HCT116 (cell line): Measurements from ENCODE around the gene SERINC1. TPM values are rescaled to one million over a fixed set of nuclear protein-coding genes. Genes with fewer than 3 reads are reported as not detected.

Source experiments
- ATAC-seq: fragments of 200-7000 bp; cut with Tn5 transposase; 2 replicates; pipeline ENCODE4 v1.9.1; 2020; ENCODE audit warnings: mild to moderate bottlenecking, moderate library complexity
- BruUV-seq: library from RNA; stranded (reverse); fragments of 400-500 nt; replicated peaks from 2 replicates; lab custom pipeline; 2021; lab: Mats Ljungman, UMichigan
- CTCF ChIA-PET: fragments of 300-600 bp; sonication (Branson Sonifier 250); formaldehyde crosslinking; loops from one replicate; lab custom pipeline; 2021; ENCODE audit warnings: antibody characterized with exemption; lab: Charles Lee
- POLR2A ChIA-PET: fragments of 300-600, 350-600 bp; sonication (Branson Sonifier 250); formaldehyde crosslinking; loops from one replicate; lab custom pipeline; 2021; ENCODE audit warnings: antibody characterized with exemption; lab: Charles Lee
- RAD21 ChIA-PET, 2 experiments: fragments of 300-600 bp; sonication (Branson Sonifier 250); formaldehyde crosslinking; loops; one replicate each; lab custom pipeline; 2023; ENCODE audit warnings: low total read pairs in 2 of 2; ENCODE audit not compliant: uncharacterized antibody in 2 of 2, unreplicated experiment in 2 of 2, low non-redundant PET in 1 of 2; lab: Charles Lee
- DNase-seq: peaks from one replicate; pipeline ENCODE4 v3.0.0-alpha.2; 2010; ENCODE audit warnings: low read depth, low spot score
- H2AFZ ChIP-seq: fragments of 200-600 bp; shearing (Covaris generic), sonication (generic); 2 replicates; pipeline ENCODE4 v1.6.1; 2017; ENCODE audit warnings: low read depth, mixed run types, mixed read lengths, antibody characterized with exemption, low read length; ENCODE audit not compliant: poor library complexity, severe bottlenecking
- H3K27ac ChIP-seq: 2 replicates; pipeline ENCODE4 v1.5.1; 2012; ENCODE audit warnings: low read depth, low read length
- H3K27me3 ChIP-seq: fragments of 200-600 bp; sonication (generic); 2 replicates; pipeline ENCODE4 v1.6.1; 2016; ENCODE audit warnings: mixed run types, low read length, mixed read lengths; ENCODE audit not compliant: insufficient read depth
- H3K36me3 ChIP-seq, 2 experiments: fragments of 200-500 bp in 1 of 2; fragments of 200-600 bp in 1 of 2; sonication (Bioruptor generic) in 1 of 2; sonication (generic) in 1 of 2; 2 replicates each; pipeline versions ENCODE4 v1.5.1 to v1.6.1; 2014 to 2016; ENCODE audit warnings: low read length in 2 of 2, inconsistent platforms in 1 of 2, mixed read lengths in 1 of 2, mixed run types in 1 of 2; ENCODE audit not compliant: insufficient read depth in 2 of 2, control insufficient read depth in 1 of 2
- H3K4me1 ChIP-seq, 2 experiments: fragments of 200-600 bp in 1 of 2; sonication (generic) in 1 of 2; 2 replicates each; pipeline versions ENCODE4 v1.5.1 to v1.6.1; 2012 to 2017; ENCODE audit warnings: low read length in 2 of 2, inconsistent platforms in 1 of 2, mild to moderate bottlenecking in 1 of 2, mixed read lengths in 1 of 2, mixed run types in 1 of 2, moderate library complexity in 1 of 2; ENCODE audit not compliant: insufficient read depth in 2 of 2, control insufficient read depth in 1 of 2
- H3K4me2 ChIP-seq: fragments of 200-600 bp; sonication (generic); 2 replicates; pipeline ENCODE4 v1.6.1; 2017; ENCODE audit warnings: mixed run types, low read length, mixed read lengths
- H3K4me3 ChIP-seq, 2 experiments: fragments of 200-600 bp in 1 of 2; sonication (generic) in 1 of 2; replicated peaks in 1 of 2; 2 replicates each; pipeline ENCODE4 v1.5.1; 2011 to 2016; ENCODE audit warnings: low read length in 2 of 2, control low read depth in 1 of 2, low read depth in 1 of 2, mild to moderate bottlenecking in 1 of 2, mixed read lengths in 1 of 2, mixed run types in 1 of 2
- H3K79me2 ChIP-seq: fragments of 200-600 bp; sonication (generic); 2 replicates; pipeline ENCODE4 v1.6.1; 2017; ENCODE audit warnings: mild to moderate bottlenecking, mixed run types, low read length, moderate library complexity, mixed read lengths; ENCODE audit not compliant: insufficient read depth
- H3K9ac ChIP-seq: fragments of 200-600 bp; sonication (generic); 2 replicates; pipeline ENCODE4 v1.6.1; 2016; ENCODE audit warnings: low read length, mixed read lengths
- H3K9me2 ChIP-seq: fragments of 200-600 bp; sonication (generic), shearing (Covaris generic); 2 replicates; pipeline ENCODE4 v1.6.1; 2017; ENCODE audit warnings: mixed run types, mild to moderate bottlenecking, moderate library complexity; ENCODE audit not compliant: insufficient read depth
- H3K9me3 ChIP-seq, 2 experiments: fragments of 200-500 bp in 1 of 2; fragments of 200-600 bp in 1 of 2; sonication (Bioruptor generic) in 1 of 2; sonication (generic) in 1 of 2; 2 replicates each; pipeline ENCODE4 v1.6.1; 2014 to 2017; ENCODE audit warnings: low read length in 2 of 2, mixed read lengths in 2 of 2, inconsistent platforms in 1 of 2, low read depth in 1 of 2, mild to moderate bottlenecking in 1 of 2, mixed run types in 1 of 2, moderate library complexity in 1 of 2; ENCODE audit not compliant: control insufficient read depth in 1 of 2, insufficient read depth in 1 of 2
- H4K20me1 ChIP-seq: fragments of 200-600 bp; sonication (generic), shearing (Covaris generic); 2 replicates; pipeline ENCODE4 v1.6.1; 2017; ENCODE audit warnings: mixed run types, mild to moderate bottlenecking, moderate library complexity; ENCODE audit not compliant: insufficient read depth
- CBX3 ChIP-seq: IDR thresholded peaks from 2 replicates; pipeline ENCODE4 v1.6.1; 2012; ENCODE audit warnings: low read depth
- EGR1 ChIP-seq: IDR thresholded peaks from 2 replicates; pipeline ENCODE4 v1.6.1; 2012; ENCODE audit warnings: low read depth
- FOSL1 ChIP-seq: IDR thresholded peaks from 2 replicates; pipeline ENCODE4 v1.6.1; 2012; ENCODE audit warnings: low read depth
- JUND ChIP-seq: IDR thresholded peaks from 2 replicates; pipeline ENCODE4 v1.6.1; 2012
- POLR2A ChIP-seq: IDR thresholded peaks from 2 replicates; pipeline ENCODE4 v1.7.0; 2011; ENCODE audit warnings: borderline replicate concordance; ENCODE audit not compliant: insufficient read depth, insufficient read length; ENCODE audit errors: extremely low read depth
- POLR2AphosphoS5 ChIP-seq: IDR thresholded peaks from 2 replicates; pipeline ENCODE4 v1.6.1; 2011; ENCODE audit warnings: mild to moderate bottlenecking, low read depth, low read length, moderate library complexity
- SIN3A ChIP-seq: IDR thresholded peaks from 2 replicates; pipeline ENCODE4 v1.6.1; 2012; ENCODE audit warnings: low read depth
- SP1 ChIP-seq: IDR thresholded peaks from 2 replicates; pipeline ENCODE4 v1.6.1; 2012; ENCODE audit warnings: low read depth
- SRF ChIP-seq: IDR thresholded peaks from 2 replicates; pipeline ENCODE4 v1.6.1; 2012; ENCODE audit warnings: low read depth
- intact Hi-C: fragments of 100-400 bp; cut with micrococcal nuclease; formaldehyde crosslinking; loops from 2 replicates; pipeline ENCODE4 v1.10.0; 2022
- total RNA-seq: library from RNA; stranded (reverse); gene quantifications from one replicate; pipeline ENCODE4 v1.2.1, GENCODE V29; 2021; ENCODE audit not compliant: unreplicated experiment
- TF ChIP-seq, protein P1 (sequence below), 3 experiments: fragments of 200-600 bp in 1 of 3; sonication (generic) in 1 of 3; IDR thresholded peaks in 2 of 3; conservative IDR thresholded peaks in 1 of 3; 2 replicates each; pipeline ENCODE4 v1.5.1; 2012 to 2017; ENCODE audit warnings: low read depth in 2 of 3, low read length in 2 of 3, antibody characterized with exemption in 1 of 3, borderline replicate concordance in 1 of 3, control low read depth in 1 of 3, mild to moderate bottlenecking in 1 of 3, mixed read lengths in 1 of 3, mixed run types in 1 of 3, moderate library complexity in 1 of 3; ENCODE audit not compliant: insufficient read depth in 1 of 3
- TF ChIP-seq, protein P2 (sequence below): IDR thresholded peaks from 2 replicates; pipeline ENCODE4 v1.6.1; 2012
- TF ChIP-seq, protein P3 (sequence below): IDR thresholded peaks from 2 replicates; pipeline ENCODE4 v1.6.1; 2011; ENCODE audit warnings: mild to moderate bottlenecking, low read length, moderate library complexity; ENCODE audit not compliant: insufficient replicate concordance; ENCODE audit errors: extremely low read depth
- TF ChIP-seq, protein P4 (sequence below): IDR thresholded peaks from 2 replicates; pipeline ENCODE4 v1.6.1; 2012
- TF ChIP-seq, protein P5 (sequence below): IDR thresholded peaks from 2 replicates; pipeline ENCODE4 v1.6.1; 2012; ENCODE audit warnings: low read depth

Gene SERINC1
- total RNA-seq, 1 experiment from 2014 or later = 45.2 TPM

DNA sequence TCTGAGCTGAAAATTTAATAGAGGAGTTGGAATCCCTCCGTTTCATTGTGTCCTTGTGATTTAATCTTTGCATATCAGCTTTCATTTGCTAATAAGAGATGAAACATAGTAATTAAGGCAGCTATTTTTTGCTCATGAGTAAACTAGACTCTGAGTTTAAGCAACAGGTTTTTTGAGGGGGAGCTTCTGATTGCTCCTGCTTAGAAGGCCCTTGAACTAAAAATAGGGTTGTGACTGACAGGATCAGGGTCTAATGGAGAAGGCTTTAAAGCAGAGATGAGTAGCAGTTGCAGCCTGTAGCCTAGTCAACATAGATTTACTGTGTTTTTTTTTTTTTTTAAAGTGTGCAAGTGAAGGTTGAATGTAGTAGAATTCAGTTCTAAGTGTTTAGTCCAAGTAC, 54.8 kb downstream of the SERINC1 start (continued):
- TF ChIP-seq, protein P1, sequence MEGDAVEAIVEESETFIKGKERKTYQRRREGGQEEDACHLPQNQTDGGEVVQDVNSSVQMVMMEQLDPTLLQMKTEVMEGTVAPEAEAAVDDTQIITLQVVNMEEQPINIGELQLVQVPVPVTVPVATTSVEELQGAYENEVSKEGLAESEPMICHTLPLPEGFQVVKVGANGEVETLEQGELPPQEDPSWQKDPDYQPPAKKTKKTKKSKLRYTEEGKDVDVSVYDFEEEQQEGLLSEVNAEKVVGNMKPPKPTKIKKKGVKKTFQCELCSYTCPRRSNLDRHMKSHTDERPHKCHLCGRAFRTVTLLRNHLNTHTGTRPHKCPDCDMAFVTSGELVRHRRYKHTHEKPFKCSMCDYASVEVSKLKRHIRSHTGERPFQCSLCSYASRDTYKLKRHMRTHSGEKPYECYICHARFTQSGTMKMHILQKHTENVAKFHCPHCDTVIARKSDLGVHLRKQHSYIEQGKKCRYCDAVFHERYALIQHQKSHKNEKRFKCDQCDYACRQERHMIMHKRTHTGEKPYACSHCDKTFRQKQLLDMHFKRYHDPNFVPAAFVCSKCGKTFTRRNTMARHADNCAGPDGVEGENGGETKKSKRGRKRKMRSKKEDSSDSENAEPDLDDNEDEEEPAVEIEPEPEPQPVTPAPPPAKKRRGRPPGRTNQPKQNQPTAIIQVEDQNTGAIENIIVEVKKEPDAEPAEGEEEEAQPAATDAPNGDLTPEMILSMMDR (IDR thresholded peaks at IDR 0.05 in 2 of 3, conservative IDR thresholded peaks at IDR 0.05 in 1 of 3; ENCODE audit: borderline replicate concordance in 1 of 3, insufficient read depth in 1 of 3, low read depth in 2 of 3, low read length in 2 of 3) = no peak
- TF ChIP-seq, protein P2, sequence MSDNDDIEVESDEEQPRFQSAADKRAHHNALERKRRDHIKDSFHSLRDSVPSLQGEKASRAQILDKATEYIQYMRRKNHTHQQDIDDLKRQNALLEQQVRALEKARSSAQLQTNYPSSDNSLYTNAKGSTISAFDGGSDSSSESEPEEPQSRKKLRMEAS = no peak

DNA sequence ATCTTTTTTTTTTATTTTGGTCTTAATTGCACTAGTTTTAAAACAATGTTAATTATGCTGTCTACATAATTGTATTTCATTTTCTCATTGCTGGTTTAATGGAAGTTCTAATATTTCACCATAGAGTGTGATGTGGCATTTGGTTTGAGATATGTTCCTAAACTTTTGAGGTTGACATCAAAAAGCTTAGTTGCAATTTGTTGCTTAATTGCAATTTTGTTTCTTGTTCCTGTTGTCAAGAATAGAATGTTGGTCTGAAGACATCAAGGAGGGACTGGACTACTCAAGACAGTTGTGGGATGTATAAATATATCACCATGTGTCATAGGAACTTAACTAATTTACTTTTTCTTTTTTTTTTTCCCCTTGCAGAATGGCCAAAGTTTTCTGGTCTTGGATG, 59.6 kb downstream of the SERINC1 start:
- no peaks in the 10 kb centered on the region for H3K9me3 ChIP-seq
- no peaks in the 10 kb centered on the region for H3K9me2 ChIP-seq
- ATAC-seq = no peak
- no peak overlapping the region for H3K4me2 ChIP-seq
- no peaks in the 10 kb centered on the region for H4K20me1 ChIP-seq
- ChIA-PET CTCF (interaction anchor here (1.0 kb wide), 1 partner anchor 30 kb away, joined by 3 read pairs; no protein-coding TSS in a partner anchor), RAD21 (no interaction called here), POLR2A (no interaction called here)
- no peak overlapping the region for H3K9ac ChIP-seq
- no peak overlapping the region for H3K4me3 ChIP-seq
- H3K4me1 ChIP-seq = no peaks in the 10 kb centered on the region
- intact Hi-C loops = no loop called here
- peaks cover 5 to 13% of the 10 kb centered on the region in 2 experiments; a peak in 3 of 4 replicates for H3K36me3 ChIP-seq
- H3K79me2 ChIP-seq = peaks cover 59% of the 10 kb centered on the region
- no peak overlapping the region for H3K27ac ChIP-seq
- H2AFZ ChIP-seq = no peak overlapping the region
- no peak for DNase-seq
- no peaks in the 10 kb centered on the region for H3K27me3 ChIP-seq
- BruUV-seq = no TSS peak
- TF ChIP-seq, protein P2 = no peak
- no peak for TF ChIP-seq FOSL1
- TF ChIP-seq CBX3 = no peak
- TF ChIP-seq, protein P3, sequence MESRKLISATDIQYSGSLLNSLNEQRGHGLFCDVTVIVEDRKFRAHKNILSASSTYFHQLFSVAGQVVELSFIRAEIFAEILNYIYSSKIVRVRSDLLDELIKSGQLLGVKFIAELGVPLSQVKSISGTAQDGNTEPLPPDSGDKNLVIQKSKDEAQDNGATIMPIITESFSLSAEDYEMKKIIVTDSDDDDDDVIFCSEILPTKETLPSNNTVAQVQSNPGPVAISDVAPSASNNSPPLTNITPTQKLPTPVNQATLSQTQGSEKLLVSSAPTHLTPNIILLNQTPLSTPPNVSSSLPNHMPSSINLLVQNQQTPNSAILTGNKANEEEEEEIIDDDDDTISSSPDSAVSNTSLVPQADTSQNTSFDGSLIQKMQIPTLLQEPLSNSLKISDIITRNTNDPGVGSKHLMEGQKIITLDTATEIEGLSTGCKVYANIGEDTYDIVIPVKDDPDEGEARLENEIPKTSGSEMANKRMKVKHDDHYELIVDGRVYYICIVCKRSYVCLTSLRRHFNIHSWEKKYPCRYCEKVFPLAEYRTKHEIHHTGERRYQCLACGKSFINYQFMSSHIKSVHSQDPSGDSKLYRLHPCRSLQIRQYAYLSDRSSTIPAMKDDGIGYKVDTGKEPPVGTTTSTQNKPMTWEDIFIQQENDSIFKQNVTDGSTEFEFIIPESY = no peak
- TF ChIP-seq POLR2AphosphoS5 = no peak
- no peak for TF ChIP-seq JUND
- TF ChIP-seq SIN3A = no peak
- TF ChIP-seq, protein P1 (IDR thresholded peaks at IDR 0.05 in 2 of 3, conservative IDR thresholded peaks at IDR 0.05 in 1 of 3; ENCODE audit: borderline replicate concordance in 1 of 3, insufficient read depth in 1 of 3, low read depth in 2 of 3, low read length in 2 of 3) = no peak
- TF ChIP-seq EGR1 = no peak
- no peak for TF ChIP-seq POLR2A
- TF ChIP-seq SP1 = no peak
- TF ChIP-seq, protein P4, sequence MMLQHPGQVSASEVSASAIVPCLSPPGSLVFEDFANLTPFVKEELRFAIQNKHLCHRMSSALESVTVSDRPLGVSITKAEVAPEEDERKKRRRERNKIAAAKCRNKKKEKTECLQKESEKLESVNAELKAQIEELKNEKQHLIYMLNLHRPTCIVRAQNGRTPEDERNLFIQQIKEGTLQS = no peak
- TF ChIP-seq SRF = no peak
- TF ChIP-seq, protein P5, sequence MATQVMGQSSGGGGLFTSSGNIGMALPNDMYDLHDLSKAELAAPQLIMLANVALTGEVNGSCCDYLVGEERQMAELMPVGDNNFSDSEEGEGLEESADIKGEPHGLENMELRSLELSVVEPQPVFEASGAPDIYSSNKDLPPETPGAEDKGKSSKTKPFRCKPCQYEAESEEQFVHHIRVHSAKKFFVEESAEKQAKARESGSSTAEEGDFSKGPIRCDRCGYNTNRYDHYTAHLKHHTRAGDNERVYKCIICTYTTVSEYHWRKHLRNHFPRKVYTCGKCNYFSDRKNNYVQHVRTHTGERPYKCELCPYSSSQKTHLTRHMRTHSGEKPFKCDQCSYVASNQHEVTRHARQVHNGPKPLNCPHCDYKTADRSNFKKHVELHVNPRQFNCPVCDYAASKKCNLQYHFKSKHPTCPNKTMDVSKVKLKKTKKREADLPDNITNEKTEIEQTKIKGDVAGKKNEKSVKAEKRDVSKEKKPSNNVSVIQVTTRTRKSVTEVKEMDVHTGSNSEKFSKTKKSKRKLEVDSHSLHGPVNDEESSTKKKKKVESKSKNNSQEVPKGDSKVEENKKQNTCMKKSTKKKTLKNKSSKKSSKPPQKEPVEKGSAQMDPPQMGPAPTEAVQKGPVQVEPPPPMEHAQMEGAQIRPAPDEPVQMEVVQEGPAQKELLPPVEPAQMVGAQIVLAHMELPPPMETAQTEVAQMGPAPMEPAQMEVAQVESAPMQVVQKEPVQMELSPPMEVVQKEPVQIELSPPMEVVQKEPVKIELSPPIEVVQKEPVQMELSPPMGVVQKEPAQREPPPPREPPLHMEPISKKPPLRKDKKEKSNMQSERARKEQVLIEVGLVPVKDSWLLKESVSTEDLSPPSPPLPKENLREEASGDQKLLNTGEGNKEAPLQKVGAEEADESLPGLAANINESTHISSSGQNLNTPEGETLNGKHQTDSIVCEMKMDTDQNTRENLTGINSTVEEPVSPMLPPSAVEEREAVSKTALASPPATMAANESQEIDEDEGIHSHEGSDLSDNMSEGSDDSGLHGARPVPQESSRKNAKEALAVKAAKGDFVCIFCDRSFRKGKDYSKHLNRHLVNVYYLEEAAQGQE = no peak
